ENCODE data around the gene TOX3. TPM values are rescaled to one million over a fixed set of nuclear protein-coding genes. Genes with fewer than 3 reads are reported as not detected.

Gene TOX3
- total and polyA plus RNA-seq, 2 of the 13 experiments (the other 11 are each of a cell fraction or from before 2014, with no cell fraction given): 14.5 to 98.6 TPM

- TF ChIP-seq ZNF761 (CRISPR knock-in tag; conservative IDR thresholded peaks at IDR 0.05) (no peak; the same call in 1 of the 2 replicates), HINFP (CRISPR knock-in tag; IDR thresholded peaks at IDR 0.05; ENCODE audit: low read depth) (no peak), ZNF207 (IDR thresholded peaks at IDR 0.05; ENCODE audit: borderline replicate concordance) (no peak), ZNF232 (CRISPR knock-in tag; IDR thresholded peaks at IDR 0.05; ENCODE audit: borderline replicate concordance) (no peak), ZNF737 (CRISPR knock-in tag; IDR thresholded peaks at IDR 0.05; ENCODE audit: borderline replicate concordance) (no peak), ZNF205 (CRISPR knock-in tag; IDR thresholded peaks at IDR 0.05) (peak; percentile 35; the same call in 1 of the 2 replicates), ZBTB42 (CRISPR knock-in tag; IDR thresholded peaks at IDR 0.05) (no peak), GPBP1L1 (CRISPR knock-in tag; IDR thresholded peaks at IDR 0.05) (no peak), DPF2 (CRISPR knock-in tag; IDR thresholded peaks at IDR 0.05; ENCODE audit: borderline replicate concordance, low read depth) (peak; percentile 37; the same call in 1 of the 2 replicates), NFIC (IDR thresholded peaks at IDR 0.05; ENCODE audit: low read length) (peak; percentile 97), ETV5 (CRISPR knock-in tag; IDR thresholded peaks at IDR 0.05; ENCODE audit: borderline replicate concordance) (peak; percentile 92; the same call in 1 of the 2 replicates), ZNF724P (CRISPR knock-in tag; IDR thresholded peaks at IDR 0.05; ENCODE audit: borderline replicate concordance) (no peak), ZFP90 (CRISPR knock-in tag; IDR thresholded peaks at IDR 0.05; ENCODE audit: borderline replicate concordance) (no peak), LRRFIP1 (CRISPR knock-in tag; conservative IDR thresholded peaks at IDR 0.05) (no peak), ZFP36L1 (CRISPR knock-in tag; IDR thresholded peaks at IDR 0.05) (peak; percentile 83; the same call in 1 of the 2 replicates), ZNF891 (CRISPR knock-in tag; IDR thresholded peaks at IDR 0.05) (no peak), ZSCAN5A (CRISPR knock-in tag; IDR thresholded peaks at IDR 0.05; ENCODE audit: borderline replicate concordance) (no peak)
These were observed 31.3 kb upstream of the TOX3 start (continued) for GRCh38 chr16:52578007-52578828.
